Measurements from ENCODE around the gene PNO1. TPM values are rescaled to one million over a fixed set of nuclear protein-coding genes. Genes with fewer than 3 reads are reported as not detected.

The PNO1 gene
- total RNA-seq, 3 donors from 2014 or later (not counting 1 experiment from before 2014, with no cell fraction given) = 19.4 to 25.1 (median 25.0) TPM

DNA sequence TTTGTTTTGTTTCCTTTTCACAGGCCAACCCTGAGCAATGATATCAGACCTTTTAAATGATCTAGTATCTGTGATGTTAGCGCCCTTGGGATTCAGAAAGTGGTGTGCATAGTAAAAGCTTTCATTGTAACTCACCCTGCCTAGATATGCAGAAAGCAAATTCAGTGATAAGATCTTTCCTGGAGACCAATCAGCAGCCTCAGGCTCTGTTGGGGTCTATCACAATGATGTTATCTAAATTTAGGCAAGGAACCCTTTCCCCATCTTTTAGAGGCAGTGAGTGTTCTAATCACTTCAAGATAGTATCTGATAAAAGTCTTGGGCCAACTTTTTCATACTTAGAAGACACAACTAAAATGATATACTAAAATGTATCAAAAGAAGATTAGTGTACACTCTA lies 23.6 kb upstream of the PNO1 start:
- no peak for ATAC-seq
- Histone ChIP-seq H3K9me3 (ENCODE audit: control insufficient read depth, insufficient read depth, low read length) (no peaks in the 10 kb centered on the region), H3K36me3 (ENCODE audit: control insufficient read depth, insufficient read depth, low read length) (peaks cover 16% of the 10 kb centered on the region), H3K4me3 (ENCODE audit: low read length) (no peak overlapping the region), H3K4me1 (ENCODE audit: control insufficient read depth, insufficient read depth, low read length) (no peaks in the 10 kb centered on the region), H3K27me3 (ENCODE audit: control insufficient read depth, insufficient read depth, low read length) (no peaks in the 10 kb centered on the region), H3K27ac (ENCODE audit: low read length) (no peak overlapping the region)
- Mint-ChIP-seq H3K27ac (no peak overlapping the region), H3K27me3 (ENCODE audit: low read depth in 2 of 2) (no peaks in the 10 kb centered on the region), H3K4me1 (no peaks in the 10 kb centered on the region), H3K9me3 (no peaks in the 10 kb centered on the region), H3K36me3 (peaks cover 7% of the 10 kb centered on the region), H3K4me3 (no peak overlapping the region)
- WGBS (ENCODE audit: insufficient coverage) = 86% methylated on average over 1 of the region's 1 CpG
- TF ChIP-seq, protein P1, sequence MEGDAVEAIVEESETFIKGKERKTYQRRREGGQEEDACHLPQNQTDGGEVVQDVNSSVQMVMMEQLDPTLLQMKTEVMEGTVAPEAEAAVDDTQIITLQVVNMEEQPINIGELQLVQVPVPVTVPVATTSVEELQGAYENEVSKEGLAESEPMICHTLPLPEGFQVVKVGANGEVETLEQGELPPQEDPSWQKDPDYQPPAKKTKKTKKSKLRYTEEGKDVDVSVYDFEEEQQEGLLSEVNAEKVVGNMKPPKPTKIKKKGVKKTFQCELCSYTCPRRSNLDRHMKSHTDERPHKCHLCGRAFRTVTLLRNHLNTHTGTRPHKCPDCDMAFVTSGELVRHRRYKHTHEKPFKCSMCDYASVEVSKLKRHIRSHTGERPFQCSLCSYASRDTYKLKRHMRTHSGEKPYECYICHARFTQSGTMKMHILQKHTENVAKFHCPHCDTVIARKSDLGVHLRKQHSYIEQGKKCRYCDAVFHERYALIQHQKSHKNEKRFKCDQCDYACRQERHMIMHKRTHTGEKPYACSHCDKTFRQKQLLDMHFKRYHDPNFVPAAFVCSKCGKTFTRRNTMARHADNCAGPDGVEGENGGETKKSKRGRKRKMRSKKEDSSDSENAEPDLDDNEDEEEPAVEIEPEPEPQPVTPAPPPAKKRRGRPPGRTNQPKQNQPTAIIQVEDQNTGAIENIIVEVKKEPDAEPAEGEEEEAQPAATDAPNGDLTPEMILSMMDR (IDR thresholded peaks at IDR 0.05) = no peak
- intact Hi-C loops (cut with micrococcal nuclease) = no loop called here
- no peak for DNase-seq

DNA sequence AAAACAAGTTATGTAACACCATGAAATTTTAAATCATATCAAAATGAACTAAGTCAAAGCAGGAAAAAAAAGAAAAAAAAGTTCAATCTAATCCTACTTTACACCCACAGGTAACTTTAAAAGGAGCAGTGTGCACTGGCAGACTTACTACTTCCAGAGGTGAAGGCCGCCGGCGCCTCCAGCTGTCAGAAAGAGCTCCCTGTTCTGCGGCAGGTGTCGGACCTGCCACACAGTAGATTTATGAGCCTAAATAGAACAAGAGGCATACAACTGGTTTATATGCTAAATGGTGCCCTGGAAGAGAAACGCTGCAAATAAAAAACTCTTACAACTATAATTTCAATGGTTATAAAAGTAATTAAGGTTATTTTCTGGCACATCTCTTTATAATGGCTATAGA lies 23.1 kb upstream of the PNO1 start:
- TF ChIP-seq, protein P1 (IDR thresholded peaks at IDR 0.05) = no peak
- WGBS (ENCODE audit: insufficient coverage) = 79% methylated on average over 5 of the region's 6 CpGs
- no peak overlapping the region for H3K4me3 Mint-ChIP-seq
- Histone ChIP-seq H3K27me3 (ENCODE audit: control insufficient read depth, insufficient read depth, low read length) (no peaks in the 10 kb centered on the region), H3K36me3 (ENCODE audit: control insufficient read depth, insufficient read depth, low read length) (peaks cover 17% of the 10 kb centered on the region), H3K27ac (ENCODE audit: low read length) (no peak overlapping the region), H3K4me3 (ENCODE audit: low read length) (no peak overlapping the region), H3K4me1 (ENCODE audit: control insufficient read depth, insufficient read depth, low read length) (no peaks in the 10 kb centered on the region), H3K9me3 (ENCODE audit: control insufficient read depth, insufficient read depth, low read length) (no peaks in the 10 kb centered on the region)
- H3K4me1 Mint-ChIP-seq = no peaks in the 10 kb centered on the region
- no peaks in the 10 kb centered on the region for H3K27me3 Mint-ChIP-seq (ENCODE audit: low read depth in 2 of 2)
- ATAC-seq = no peak
- no peak for DNase-seq
- H3K9me3 Mint-ChIP-seq = no peaks in the 10 kb centered on the region
- H3K27ac Mint-ChIP-seq = no peak overlapping the region
- H3K36me3 Mint-ChIP-seq = peaks cover 7% of the 10 kb centered on the region
- intact Hi-C loops (cut with micrococcal nuclease) = no loop called here

DNA sequence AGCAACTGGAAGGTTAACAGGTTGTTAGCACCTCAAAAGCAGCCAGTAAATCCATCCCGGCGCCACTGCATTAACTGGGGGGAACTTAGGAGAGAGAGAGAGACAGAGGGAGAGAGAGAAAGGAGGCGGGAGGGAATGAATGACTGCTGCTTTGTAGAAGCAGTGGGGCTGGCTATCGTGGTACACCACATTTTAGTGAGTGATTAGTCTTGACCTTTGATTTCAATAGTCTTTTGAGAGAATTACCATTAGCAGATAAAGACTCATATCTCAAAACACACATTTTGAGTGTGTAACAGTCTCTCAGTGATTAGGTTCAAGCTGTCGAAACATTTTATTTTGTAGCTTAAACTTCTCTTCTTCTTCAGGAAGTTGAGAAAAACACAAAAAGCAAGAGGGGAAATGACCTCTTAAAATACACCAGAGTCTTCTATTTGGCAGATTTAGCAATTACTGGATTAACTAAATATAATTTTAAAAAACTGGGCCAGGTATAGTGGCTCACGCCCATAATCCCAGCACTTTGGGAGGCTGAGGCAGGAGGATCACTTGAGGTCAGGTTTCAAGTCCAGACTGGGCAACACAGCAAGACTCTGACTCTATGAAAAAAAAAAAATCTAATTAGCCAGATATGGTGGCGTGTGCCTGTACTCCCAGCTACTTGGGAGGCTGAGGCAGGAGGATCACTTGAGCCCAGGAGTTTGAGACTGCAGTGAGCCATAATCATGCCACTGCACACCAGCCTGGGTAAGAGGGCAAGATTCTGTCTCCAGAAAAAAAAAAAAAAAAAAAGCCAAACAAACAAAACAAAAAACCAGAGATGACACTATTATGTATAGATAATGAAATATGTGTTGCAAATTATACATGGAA lies 22.0 kb upstream of the PNO1 start:
- no peaks in the 10 kb centered on the region for H3K27me3 ChIP-seq (ENCODE audit: control insufficient read depth, insufficient read depth, low read length)
- H3K36me3 Mint-ChIP-seq = peaks cover 7% of the 10 kb centered on the region
- peak in 1 of 3 donors; percentile 55 for ATAC-seq
- H3K4me1 Mint-ChIP-seq = no peaks in the 10 kb centered on the region
- intact Hi-C loops (cut with micrococcal nuclease) = no loop called here
- peaks cover 17% of the 10 kb centered on the region for H3K36me3 ChIP-seq (ENCODE audit: control insufficient read depth, insufficient read depth, low read length)
- no peak for DNase-seq
- no peak overlapping the region for H3K4me3 Mint-ChIP-seq
- no peaks in the 10 kb centered on the region for H3K9me3 Mint-ChIP-seq
- no peak overlapping the region for H3K27ac Mint-ChIP-seq
- no peak overlapping the region for H3K27ac ChIP-seq (ENCODE audit: low read length)
- H3K9me3 ChIP-seq (ENCODE audit: control insufficient read depth, insufficient read depth, low read length) = no peaks in the 10 kb centered on the region
- 63% methylated on average over 6 of the region's 7 CpGs for WGBS (ENCODE audit: insufficient coverage)
- no peaks in the 10 kb centered on the region for H3K27me3 Mint-ChIP-seq (ENCODE audit: low read depth in 2 of 2)
- H3K4me3 ChIP-seq (ENCODE audit: low read length) = no peak overlapping the region
- no peaks in the 10 kb centered on the region for H3K4me1 ChIP-seq (ENCODE audit: control insufficient read depth, insufficient read depth, low read length)
- TF ChIP-seq, protein P1 (IDR thresholded peaks at IDR 0.05) = no peak

Data from natural killer cell (primary cell).